Testis (tissue), 2 donors: ENCODE results near the gene ESR1.

ENCODE experiments used
- POLR2A ChIP-seq: fragments of 450-650 bp; IDR thresholded peaks from one replicate; pipeline ENCODE4 v1.6.1; 2017; ENCODE audit warnings: antibody characterized with exemption, mild to moderate bottlenecking, moderate library complexity
- TF ChIP-seq, protein P1 (sequence below), 3 experiments: fragments of 450-650 bp in 2 of 3; fragments of 200-600 bp in 1 of 3; sonication (generic) in 1 of 3; IDR thresholded peaks; one replicate each; pipeline ENCODE4 v1.5.1; 2016 to 2019; ENCODE audit warnings: antibody characterized with exemption in 3 of 3, mild to moderate bottlenecking in 2 of 3, moderate library complexity in 1 of 3

GRCh38 chr6:152052061-152052460, 244.6 kb downstream of the ESR1 start:
- TF ChIP-seq, protein P1, sequence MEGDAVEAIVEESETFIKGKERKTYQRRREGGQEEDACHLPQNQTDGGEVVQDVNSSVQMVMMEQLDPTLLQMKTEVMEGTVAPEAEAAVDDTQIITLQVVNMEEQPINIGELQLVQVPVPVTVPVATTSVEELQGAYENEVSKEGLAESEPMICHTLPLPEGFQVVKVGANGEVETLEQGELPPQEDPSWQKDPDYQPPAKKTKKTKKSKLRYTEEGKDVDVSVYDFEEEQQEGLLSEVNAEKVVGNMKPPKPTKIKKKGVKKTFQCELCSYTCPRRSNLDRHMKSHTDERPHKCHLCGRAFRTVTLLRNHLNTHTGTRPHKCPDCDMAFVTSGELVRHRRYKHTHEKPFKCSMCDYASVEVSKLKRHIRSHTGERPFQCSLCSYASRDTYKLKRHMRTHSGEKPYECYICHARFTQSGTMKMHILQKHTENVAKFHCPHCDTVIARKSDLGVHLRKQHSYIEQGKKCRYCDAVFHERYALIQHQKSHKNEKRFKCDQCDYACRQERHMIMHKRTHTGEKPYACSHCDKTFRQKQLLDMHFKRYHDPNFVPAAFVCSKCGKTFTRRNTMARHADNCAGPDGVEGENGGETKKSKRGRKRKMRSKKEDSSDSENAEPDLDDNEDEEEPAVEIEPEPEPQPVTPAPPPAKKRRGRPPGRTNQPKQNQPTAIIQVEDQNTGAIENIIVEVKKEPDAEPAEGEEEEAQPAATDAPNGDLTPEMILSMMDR (IDR thresholded peaks at IDR 0.05), result no peak
- TF ChIP-seq POLR2A, result no peak
